NB4 (cell line): Measurements from ENCODE around the gene INSM1.

ENCODE experiments used
- CTCF ChIP-seq: IDR thresholded peaks from one replicate; pipeline ENCODE4 v1.5.1; 2012; ENCODE audit warnings: low read depth, low read length
- POLR2A ChIP-seq: IDR thresholded peaks from 2 replicates; pipeline ENCODE4 v1.6.1; 2011; ENCODE audit warnings: mild to moderate bottlenecking; ENCODE audit not compliant: insufficient read length; ENCODE audit errors: extremely low read depth

- TF ChIP-seq CTCF: no peak
- TF ChIP-seq POLR2A: no peak
Measured at GRCh38 chr20:20333866-20334265, 34.0 kb upstream of the INSM1 start.
